ENCODE results near the gene MVP. TPM values are rescaled to one million over a fixed set of nuclear protein-coding genes. Genes with fewer than 3 reads are reported as not detected.

MVP gene
- total RNA-seq, 1 experiment from 2014 or later: 27.3 TPM

DNA sequence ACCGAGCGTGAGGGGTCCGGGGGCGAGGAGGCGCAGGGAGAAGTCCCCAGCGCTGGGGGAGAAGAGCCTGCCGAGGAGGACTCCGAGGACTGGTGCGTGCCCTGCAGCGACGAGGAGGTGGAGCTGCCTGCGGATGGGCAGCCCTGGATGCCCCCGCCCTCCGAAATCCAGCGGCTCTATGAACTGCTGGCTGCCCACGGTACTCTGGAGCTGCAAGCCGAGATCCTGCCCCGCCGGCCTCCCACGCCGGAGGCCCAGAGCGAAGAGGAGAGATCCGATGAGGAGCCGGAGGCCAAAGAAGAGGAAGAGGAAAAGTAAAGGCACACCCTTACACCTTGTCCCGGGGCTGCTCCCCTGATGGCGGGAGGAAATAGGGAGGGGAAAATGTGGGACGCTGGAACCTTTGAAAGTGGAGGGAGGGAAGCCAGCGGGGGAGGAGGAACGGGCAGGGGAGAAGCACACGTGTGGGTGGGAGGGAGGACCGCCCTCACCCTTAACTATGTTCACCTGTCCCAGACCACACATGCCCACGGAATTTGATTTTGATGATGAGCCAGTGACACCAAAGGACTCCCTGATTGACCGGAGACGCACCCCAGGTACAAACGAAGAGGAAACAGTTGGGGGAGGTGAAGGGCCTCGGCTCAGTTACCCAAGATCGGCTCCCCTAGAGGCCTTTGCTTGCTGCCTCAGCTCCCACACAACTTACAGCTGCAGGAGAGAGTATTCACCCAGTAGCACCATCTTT is 3.4 kb upstream of the MVP start:
- Histone ChIP-seq H3K27ac (ENCODE audit: low read length) (peak overlapping the region; percentile 70), H3K9ac (ENCODE audit: low read length) (peak overlapping the region; percentile 90), H3K9me2 (replicated peaks; ENCODE audit: low read length) (no peaks in the 10 kb centered on the region), H4K20me1 (ENCODE audit: low read length) (no peaks in the 10 kb centered on the region), H3F3A (ENCODE audit: low read length, unreplicated experiment) (peaks cover 3% of the 10 kb centered on the region), H3K4me2 (ENCODE audit: low read length) (peak overlapping the region; percentile 96), H3K36me3 (ENCODE audit: low read depth, low read length) (no peaks in the 10 kb centered on the region; the same call in none of the 2 replicates), H3K9me3 (ENCODE audit: low read length) (no peaks in the 10 kb centered on the region), H3K4me1 (ENCODE audit: insufficient read depth, low read length) (peaks cover 47% of the 10 kb centered on the region), H3K27me3 (ENCODE audit: low read length) (no peaks in the 10 kb centered on the region), H2AFZ (ENCODE audit: low read length) (peak overlapping the region; percentile 89), H3K79me2 (ENCODE audit: low read length) (peaks cover 32% of the 10 kb centered on the region), H3K4me3 (ENCODE audit: low read length) (peak overlapping the region; percentile 95)
- peak; percentile 49 for DNase-seq
- TF ChIP-seq, protein P1, sequence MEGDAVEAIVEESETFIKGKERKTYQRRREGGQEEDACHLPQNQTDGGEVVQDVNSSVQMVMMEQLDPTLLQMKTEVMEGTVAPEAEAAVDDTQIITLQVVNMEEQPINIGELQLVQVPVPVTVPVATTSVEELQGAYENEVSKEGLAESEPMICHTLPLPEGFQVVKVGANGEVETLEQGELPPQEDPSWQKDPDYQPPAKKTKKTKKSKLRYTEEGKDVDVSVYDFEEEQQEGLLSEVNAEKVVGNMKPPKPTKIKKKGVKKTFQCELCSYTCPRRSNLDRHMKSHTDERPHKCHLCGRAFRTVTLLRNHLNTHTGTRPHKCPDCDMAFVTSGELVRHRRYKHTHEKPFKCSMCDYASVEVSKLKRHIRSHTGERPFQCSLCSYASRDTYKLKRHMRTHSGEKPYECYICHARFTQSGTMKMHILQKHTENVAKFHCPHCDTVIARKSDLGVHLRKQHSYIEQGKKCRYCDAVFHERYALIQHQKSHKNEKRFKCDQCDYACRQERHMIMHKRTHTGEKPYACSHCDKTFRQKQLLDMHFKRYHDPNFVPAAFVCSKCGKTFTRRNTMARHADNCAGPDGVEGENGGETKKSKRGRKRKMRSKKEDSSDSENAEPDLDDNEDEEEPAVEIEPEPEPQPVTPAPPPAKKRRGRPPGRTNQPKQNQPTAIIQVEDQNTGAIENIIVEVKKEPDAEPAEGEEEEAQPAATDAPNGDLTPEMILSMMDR (conservative IDR thresholded peaks at IDR 0.05; ENCODE audit: low read depth, low read length): no peak
- TF ChIP-seq EZH2phosphoT487 (IDR thresholded peaks at IDR 0.05; ENCODE audit: borderline replicate concordance, low read length): no peak
- no peak for TF ChIP-seq EZH2 (IDR thresholded peaks at IDR 0.05; ENCODE audit: low read length, unreplicated experiment)
- POLR2A ChIA-PET (ENCODE audit: unreplicated experiment): no interaction called here
- intact Hi-C loops (cut with micrococcal nuclease): loop anchor here (5.0 kb wide), 2 partner anchors 45 to 205 kb away; partner anchors contain the start of genes C16orf92 and CDIPT
- peak; percentile 21 for ATAC-seq
- CTCF ChIA-PET: interaction anchor here (0.6 kb wide), 2 partner anchors 12 to 21 kb away, joined by 3 read pairs; no protein-coding TSS in a partner anchor
- no TSS peak for BruUV-seq (replicated peaks)

DNA sequence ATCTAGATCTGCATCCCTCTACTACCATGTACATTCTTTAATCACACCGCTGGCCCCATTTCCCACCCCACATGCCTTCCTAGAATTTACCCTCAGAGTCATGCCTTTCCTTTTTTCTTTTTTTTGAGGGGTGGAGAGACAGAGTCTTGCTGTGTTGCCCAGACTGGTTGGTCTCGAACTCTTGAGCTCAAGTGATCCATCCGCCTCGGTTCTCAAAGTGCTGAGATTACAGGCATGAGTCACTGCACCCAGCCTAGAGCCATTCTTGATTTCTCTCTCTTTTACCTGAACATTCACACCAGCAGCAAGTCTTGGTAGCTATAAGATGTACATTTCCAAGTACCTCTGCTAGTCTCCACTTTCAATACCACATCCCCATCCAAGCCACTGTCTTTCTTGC is 2.2 kb upstream of the MVP start:
- H3K9me2 ChIP-seq (replicated peaks; ENCODE audit: low read length): no peaks in the 10 kb centered on the region
- no peak for DNase-seq
- intact Hi-C loops (cut with micrococcal nuclease): loop anchor here (5.0 kb wide), 2 partner anchors 44 to 204 kb away; partner anchors contain the start of genes C16orf92 and CDIPT
- no peak overlapping the region for H2AFZ ChIP-seq (ENCODE audit: low read length)
- H3K9me3 ChIP-seq (ENCODE audit: low read length): no peaks in the 10 kb centered on the region
- ChIA-PET CTCF (interaction anchor here (2.7 kb wide), 1 partner anchor 30 kb away, joined by 9 read pairs; no protein-coding TSS in a partner anchor), POLR2A (ENCODE audit: unreplicated experiment) (no interaction called here)
- TF ChIP-seq EZH2phosphoT487 (IDR thresholded peaks at IDR 0.05; ENCODE audit: borderline replicate concordance, low read length): no peak
- no peak for TF ChIP-seq EZH2 (IDR thresholded peaks at IDR 0.05; ENCODE audit: low read length, unreplicated experiment)
- TF ChIP-seq, protein P1 (conservative IDR thresholded peaks at IDR 0.05; ENCODE audit: low read depth, low read length): no peak
- peaks cover 3% of the 10 kb centered on the region for H3F3A ChIP-seq (ENCODE audit: low read length, unreplicated experiment)
- BruUV-seq (replicated peaks): no TSS peak
- H3K27ac ChIP-seq (ENCODE audit: low read length): no peak overlapping the region
- peaks cover 54% of the 10 kb centered on the region for H3K4me1 ChIP-seq (ENCODE audit: insufficient read depth, low read length)
- no peak for ATAC-seq
- no peak overlapping the region for H3K4me3 ChIP-seq (ENCODE audit: low read length)
- peaks cover 38% of the 10 kb centered on the region for H3K79me2 ChIP-seq (ENCODE audit: low read length)
- no peak overlapping the region for H3K9ac ChIP-seq (ENCODE audit: low read length)
- H4K20me1 ChIP-seq (ENCODE audit: low read length): no peaks in the 10 kb centered on the region
- H3K4me2 ChIP-seq (ENCODE audit: low read length): peak overlapping the region; percentile 96
- no peaks in the 10 kb centered on the region; the same call in none of the 2 replicates for H3K36me3 ChIP-seq (ENCODE audit: low read depth, low read length)
- no peaks in the 10 kb centered on the region for H3K27me3 ChIP-seq (ENCODE audit: low read length)
